Activated CD8-positive, alpha-beta memory T cell treated with anti-CD3 and anti-CD28 coated beads for 4 hours (primary cell): ENCODE data around the gene SMARCA2.
A peak's percentile ranks its signal among the peaks of the same experiment; 100 is the strongest.

ENCODE experiments used
- DNase-seq, 2 donors: peaks; one replicate each; pipeline ENCODE4 v3.0.0-alpha.2; 2020; ENCODE audit warnings: low read depth in 2 of 2

Gene SMARCA2

DNA sequence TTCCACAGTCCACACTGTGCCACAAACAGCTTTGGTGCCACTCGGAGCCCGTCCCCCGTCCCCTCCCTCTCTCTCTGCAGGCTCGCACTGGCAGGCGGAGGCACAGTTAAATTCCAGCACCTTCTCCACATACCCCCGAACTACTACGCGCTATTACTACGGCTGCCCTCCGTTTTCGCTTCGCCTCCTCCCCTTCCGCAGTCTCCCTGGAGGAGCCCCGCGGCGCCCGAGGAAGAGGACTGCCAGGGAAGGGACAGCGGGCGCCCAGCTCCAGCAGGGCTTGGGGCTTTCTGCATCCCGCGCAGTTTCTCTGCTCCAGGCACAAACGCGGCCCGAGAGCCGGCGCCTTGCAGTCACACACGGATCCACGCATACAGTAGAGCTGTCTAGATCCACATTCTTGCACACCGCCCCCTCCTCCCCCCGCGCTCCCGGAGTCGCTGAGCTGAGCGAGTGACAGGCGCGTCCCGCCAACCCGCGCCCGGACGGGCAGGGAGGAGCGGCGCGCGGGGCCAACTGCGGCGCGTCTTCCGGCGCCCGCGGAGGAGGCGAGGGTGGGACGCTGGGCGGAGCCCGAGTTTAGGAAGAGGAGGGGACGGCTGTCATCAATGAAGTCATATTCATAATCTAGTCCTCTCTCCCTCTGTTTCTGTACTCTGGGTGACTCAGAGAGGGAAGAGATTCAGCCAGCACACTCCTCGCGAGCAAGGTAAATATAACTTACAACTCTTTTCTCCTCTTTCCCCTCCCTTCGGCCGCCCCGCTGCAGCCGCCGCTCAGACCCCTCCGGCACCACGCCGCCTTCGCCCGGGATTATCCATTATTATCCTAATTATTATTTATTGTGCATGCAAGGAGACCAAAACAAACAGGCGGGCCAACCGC is at the start of gene SMARCA2:
Gene SMARCA2, plus strand, starts transcription at position 652 of the 885 bp plus-strand sequence. CDS start 13,676 bp downstream, outside the sequence.
- peak; percentile 93 to 94 for DNase-seq

DNA sequence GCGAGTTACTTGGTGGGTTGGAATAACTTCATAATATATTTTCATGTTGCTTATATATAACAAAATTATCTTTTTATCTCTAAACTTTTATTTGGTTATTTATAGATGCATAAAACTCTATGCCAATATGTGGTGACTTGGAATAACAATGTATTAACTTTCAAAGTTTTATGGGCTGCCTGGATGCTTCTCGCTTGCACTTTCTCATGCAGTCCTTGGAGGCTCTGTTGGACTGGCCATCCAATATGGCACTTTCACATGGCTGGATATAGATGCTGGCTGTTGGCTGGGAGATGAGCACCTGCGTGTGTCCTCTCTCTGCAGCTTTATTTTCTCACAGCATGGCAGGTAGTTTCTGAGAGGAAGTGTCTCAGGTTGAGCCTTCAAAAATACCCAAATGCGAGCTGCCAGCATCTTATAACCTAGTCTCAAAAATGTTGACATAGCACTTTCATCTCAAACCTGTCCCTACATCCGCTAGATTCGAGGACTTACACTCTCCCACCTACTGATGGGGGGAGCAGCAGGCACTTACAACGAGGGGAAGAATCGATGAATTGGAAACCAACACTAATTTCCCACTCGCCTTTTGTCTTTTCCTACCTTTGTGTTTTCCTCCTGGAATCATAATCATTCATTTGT is 48.3 kb upstream of the SMARCA2 start:
- no peak for DNase-seq

GRCh38 chr9:1969160-1969559 is 46.0 kb upstream of the SMARCA2 start:
- DNase-seq = no peak

DNA sequence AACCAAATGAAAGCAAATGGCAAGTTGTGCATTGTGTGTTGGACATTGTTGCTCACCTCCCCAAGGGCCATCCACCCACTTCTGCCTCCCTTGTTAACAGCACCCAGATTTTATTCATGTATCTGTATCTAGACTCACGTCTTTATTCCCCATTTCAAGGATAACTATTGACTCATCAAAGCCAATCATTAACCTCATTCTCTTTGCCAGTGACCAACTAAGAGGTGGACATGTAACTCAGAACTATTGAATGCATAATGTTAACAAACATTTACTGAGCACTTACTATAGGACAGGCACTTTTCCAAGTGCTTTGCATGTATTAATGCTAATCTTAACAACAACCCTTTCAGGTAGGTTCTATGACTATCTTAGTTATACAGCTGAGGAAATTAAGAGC is 45.2 kb upstream of the SMARCA2 start:
- DNase-seq = no peak

- DNase-seq = no peak
Measured at GRCh38 chr9:1972672-1973071, 42.5 kb upstream of the SMARCA2 start.

DNA sequence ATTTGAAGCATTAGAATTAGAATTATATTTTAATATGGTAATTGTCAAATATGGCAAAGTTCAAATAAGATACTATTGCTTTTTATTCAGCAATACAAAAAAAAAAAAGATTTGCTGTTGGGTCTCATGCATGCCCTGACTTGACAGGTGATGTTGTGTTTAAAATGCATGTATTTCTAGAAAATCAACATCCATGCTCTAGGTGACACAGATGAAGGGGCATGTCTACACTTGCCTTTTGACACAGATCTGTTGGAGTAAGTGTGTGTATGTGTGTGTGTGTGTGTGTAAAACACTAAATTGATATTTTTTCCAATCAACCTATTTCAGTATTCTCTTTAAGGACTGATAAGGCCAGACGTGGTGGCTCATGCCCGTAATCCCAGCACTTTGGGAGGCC is 38.1 kb upstream of the SMARCA2 start:
- DNase-seq = no peak

DNA sequence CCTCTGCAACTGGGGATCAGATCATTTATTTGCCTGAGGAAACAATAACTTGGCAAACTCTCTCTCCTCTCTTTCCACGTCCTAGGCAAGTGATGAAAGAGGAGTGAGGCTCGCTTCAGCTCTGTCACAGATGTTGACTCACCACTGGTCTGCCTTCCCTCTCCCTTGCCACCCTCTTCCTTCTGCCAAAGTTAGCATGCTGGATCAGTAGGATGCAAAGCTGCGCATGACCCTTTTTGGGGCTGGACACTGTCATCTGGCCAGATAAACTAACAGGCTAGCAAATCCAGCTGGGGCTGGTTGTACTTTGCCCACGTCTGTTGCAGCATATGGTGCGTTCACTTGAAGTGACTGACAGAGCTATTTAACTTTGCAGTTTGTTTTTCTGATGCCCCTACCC is 36.2 kb upstream of the SMARCA2 start:
- no peak for DNase-seq

GRCh38 chr9:1979741-1980367 is 35.3 kb upstream of the SMARCA2 start:
- DNase-seq = no peak

DNA sequence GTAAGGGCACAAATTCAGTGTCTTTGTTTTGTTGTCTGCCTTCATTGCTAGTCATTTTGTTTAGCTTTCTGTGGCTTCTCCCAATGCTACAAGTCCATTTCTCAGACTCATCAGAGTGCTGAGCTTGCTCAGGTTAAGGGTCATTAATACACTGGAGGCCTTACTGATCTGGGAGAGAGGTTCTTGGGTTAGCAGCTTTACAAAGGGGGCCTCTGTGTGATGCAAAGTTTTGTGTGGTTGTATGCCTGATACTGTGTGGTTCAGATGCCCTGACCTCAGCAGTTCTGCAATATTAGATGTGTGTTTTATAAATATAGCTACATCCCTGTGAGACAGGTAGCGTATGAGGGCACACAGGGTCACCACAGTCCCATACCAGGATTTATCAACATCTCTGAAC is 34.8 kb upstream of the SMARCA2 start:
- DNase-seq = no peak

GRCh38 chr9:1982074-1982473 is 33.1 kb upstream of the SMARCA2 start:
- no peak for DNase-seq

DNA sequence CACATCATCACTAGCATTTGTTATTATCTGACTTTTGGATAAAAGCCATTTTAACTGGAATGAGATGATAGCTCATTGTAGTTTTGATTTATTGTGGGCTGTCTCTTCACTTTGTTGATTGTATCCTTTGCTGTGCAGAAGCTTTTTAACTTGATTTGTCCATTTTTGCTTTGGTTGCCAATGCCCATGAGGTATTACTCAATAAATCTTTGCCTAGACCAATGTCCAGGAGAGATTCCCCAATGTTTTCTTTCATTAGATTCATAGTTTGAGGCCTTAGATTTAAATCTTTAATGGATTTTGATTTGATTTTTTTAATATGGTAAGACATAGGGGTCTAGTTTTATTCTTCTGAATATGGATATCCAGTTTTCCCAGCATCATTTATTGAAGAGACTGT is 28.8 kb upstream of the SMARCA2 start:
- no peak for DNase-seq

DNA sequence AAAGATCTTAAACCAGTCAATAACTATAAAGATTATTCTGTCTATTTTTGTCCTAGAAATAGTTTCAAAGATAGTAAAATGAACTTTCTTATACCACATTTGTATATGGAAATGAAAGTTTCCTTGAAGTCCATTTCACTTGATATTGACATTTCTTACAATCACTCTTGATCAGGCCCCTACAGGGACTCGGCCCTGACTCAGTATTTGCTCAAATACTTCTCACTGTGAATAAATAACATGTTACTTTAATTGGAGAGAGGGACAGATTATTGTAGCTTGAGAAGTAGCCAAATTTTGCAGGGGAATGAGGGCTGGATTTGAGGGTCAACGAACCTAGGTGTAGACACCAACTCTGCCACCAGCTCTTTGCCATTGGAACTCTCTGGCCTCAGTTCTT is 25.6 kb upstream of the SMARCA2 start:
- DNase-seq = no peak

DNA sequence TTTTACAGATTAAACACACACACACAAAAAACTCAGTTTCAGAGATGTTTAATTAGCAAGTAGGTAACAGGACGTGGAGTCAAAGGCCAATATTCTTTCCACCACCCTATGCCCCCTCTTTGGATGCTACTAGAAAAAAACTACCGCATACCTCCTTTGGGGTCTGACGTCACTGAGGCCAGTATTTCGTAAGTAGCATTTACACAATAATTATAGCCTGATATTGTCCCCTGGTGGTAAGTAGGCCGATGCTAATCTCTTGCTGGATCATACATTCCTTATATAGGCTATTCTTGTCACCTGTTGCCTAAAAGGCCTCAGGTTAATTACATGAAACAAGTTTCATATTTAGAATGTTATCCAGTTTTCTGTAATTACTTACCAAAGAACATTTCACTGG is 21.0 kb upstream of the SMARCA2 start:
- DNase-seq = no peak

- DNase-seq = no peak
Measured at GRCh38 chr9:1995084-1995483, 20.1 kb upstream of the SMARCA2 start.

DNA sequence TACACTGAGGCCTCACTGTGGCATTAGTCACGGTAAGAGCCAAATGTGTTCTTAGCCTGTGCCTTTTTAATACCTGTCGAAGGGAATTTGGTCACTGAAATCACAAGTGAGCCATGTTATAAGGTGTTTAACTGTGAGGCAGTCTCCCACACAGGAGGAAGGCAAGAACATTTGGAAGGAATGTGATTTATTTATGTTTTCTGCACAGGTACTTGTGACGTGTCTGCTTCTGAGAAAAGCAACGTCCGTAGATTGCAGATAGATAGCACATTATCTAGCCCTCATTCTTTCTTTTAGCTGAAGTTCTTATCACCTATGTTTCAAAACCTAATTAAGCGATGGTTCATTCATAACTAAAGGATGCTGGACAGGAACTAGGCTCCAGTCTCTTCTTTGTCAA is 19.0 kb upstream of the SMARCA2 start:
- DNase-seq = no peak

- no peak for DNase-seq
Measured at GRCh38 chr9:1997646-1998045, 17.5 kb upstream of the SMARCA2 start.

DNA sequence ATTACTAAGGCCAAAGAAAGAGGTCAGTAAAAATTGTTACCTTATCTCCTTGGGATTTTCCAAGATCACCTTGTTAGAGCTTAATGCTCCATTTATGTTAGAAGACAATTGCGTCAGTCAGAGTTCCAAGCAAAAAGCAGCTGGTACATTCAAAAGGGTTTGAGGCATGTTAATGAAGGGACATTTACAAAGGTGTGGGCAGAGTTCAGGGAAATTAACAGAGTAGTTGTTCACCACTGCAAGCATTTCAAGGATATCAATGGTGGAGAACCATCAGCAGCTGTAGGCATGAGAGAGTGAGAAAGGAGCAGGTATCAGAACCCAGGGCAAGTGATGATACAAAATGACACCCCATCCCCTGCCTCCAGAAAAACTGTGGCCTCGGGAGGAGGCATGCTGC is 17.0 kb upstream of the SMARCA2 start:
- DNase-seq = no peak

- DNase-seq = no peak
Measured at GRCh38 chr9:2000314-2000713, 14.8 kb upstream of the SMARCA2 start.

DNA sequence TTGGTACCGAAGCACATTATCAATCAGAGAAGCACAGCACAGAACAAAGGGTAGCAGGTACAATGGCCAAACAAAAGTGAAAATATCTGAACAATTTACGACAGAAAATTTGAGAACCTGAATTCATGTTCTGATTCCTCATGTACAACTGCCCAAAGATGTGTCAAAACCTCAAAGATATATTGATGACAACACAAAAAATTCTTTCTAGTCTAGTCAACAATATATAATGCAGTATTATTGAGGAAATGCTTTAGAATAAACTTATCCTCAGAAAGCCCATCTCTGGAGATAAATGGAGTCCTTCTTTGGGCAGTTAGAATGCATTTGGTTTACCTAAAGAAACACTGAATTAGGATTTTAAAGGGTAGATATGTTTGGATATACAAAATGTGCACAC is 6.8 kb upstream of the SMARCA2 start:
- no peak for DNase-seq

DNA sequence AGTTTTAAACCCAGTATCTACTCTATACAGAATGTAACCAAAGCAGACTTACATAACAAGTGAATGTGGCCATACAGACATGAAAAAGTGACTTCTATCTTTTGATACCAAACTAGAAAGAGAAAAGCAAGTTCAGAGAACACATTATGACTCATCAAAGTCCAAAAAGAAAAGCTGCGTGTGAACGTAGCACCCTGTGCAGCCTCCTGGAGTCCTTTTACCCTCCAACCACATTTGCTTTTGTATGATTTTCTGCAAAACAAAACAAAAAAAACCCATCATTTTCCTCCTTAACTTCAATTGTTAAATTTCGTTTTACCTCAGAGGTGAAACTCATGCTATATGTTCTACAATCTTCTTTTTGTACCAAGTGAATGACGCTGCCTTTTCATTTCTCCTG is 2.8 kb upstream of the SMARCA2 start:
- no peak for DNase-seq

GRCh38 chr9:2013743-2014475 is 1.2 kb upstream of the SMARCA2 start:
- no peak for DNase-seq
